OCI-LY1 (cell line): ENCODE data around the gene DIP2C.

ENCODE experiments used
- H2AFZ ChIP-seq: fragments of 200-600 bp; sonication (generic), shearing (Covaris generic); 2 replicates; pipeline ENCODE4 v1.6.0; 2014; ENCODE audit warnings: antibody characterized with exemption, mild to moderate bottlenecking, low read length
- H3F3A ChIP-seq: fragments of 200-600 bp; sonication (generic), shearing (Covaris generic); 2 replicates; pipeline ENCODE4 v1.6.0; 2014; ENCODE audit warnings: mild to moderate bottlenecking, antibody characterized with exemption, low read length, moderate library complexity; ENCODE audit not compliant: insufficient read depth
- H3K27ac ChIP-seq: fragments of 200-600 bp; sonication (generic); 2 replicates; pipeline ENCODE4 v1.5.1; 2014; ENCODE audit warnings: low read length, mixed run types, mild to moderate bottlenecking, low read depth; ENCODE audit not compliant: poor library complexity, severe bottlenecking
- H3K27me3 ChIP-seq: fragments of 200-600 bp; sonication (generic); 2 replicates; pipeline ENCODE4 v1.6.0; 2014; ENCODE audit warnings: antibody characterized with exemption, mild to moderate bottlenecking, low read length, moderate library complexity; ENCODE audit not compliant: insufficient read depth
- H3K36me3 ChIP-seq: fragments of 200-600 bp; sonication (generic); 2 replicates; pipeline ENCODE4 v1.6.1; 2014; ENCODE audit warnings: mild to moderate bottlenecking, antibody characterized with exemption, low read length, moderate library complexity, mixed read lengths; ENCODE audit not compliant: insufficient read depth
- H3K4me1 ChIP-seq: fragments of 200-600 bp; sonication (generic); 2 replicates; pipeline ENCODE4 v1.5.1; 2014; ENCODE audit warnings: mild to moderate bottlenecking, low read length, moderate library complexity; ENCODE audit not compliant: insufficient read depth, severe bottlenecking
- H3K4me2 ChIP-seq: fragments of 200-600 bp; sonication (generic), shearing (Covaris generic); 2 replicates; pipeline ENCODE4 v1.6.1; 2014; ENCODE audit warnings: low read length
- H3K4me3 ChIP-seq: fragments of 200-600 bp; sonication (generic); 2 replicates; pipeline ENCODE4 v1.5.1; 2014; ENCODE audit warnings: low read length, low read depth, mild to moderate bottlenecking, mixed read lengths; ENCODE audit not compliant: poor library complexity, severe bottlenecking
- H3K79me2 ChIP-seq: fragments of 200-600 bp; shearing (Covaris generic); 2 replicates; pipeline ENCODE4 v1.6.1; 2016; ENCODE audit warnings: mixed run types, low read length, mixed read lengths; ENCODE audit not compliant: insufficient read depth
- H3K9ac ChIP-seq: fragments of 200-600 bp; sonication (generic), shearing (Covaris generic); 2 replicates; pipeline ENCODE4 v1.6.1; 2014; ENCODE audit warnings: mild to moderate bottlenecking, low read length, mixed read lengths
- H3K9me2 ChIP-seq: fragments of 200-600 bp; sonication (generic), shearing (Covaris generic); 2 replicates; pipeline ENCODE4 v1.6.1; 2014; ENCODE audit warnings: low read depth, mild to moderate bottlenecking, low read length, mixed read lengths
- H3K9me3 ChIP-seq: fragments of 200-600 bp; shearing (Covaris generic); 2 replicates; pipeline ENCODE4 v1.6.1; 2014; ENCODE audit warnings: low read length, mixed read lengths
- H4K20me1 ChIP-seq: fragments of 200-600 bp; sonication (generic), shearing (Covaris generic); 2 replicates; pipeline ENCODE4 v1.6.0; 2016; ENCODE audit warnings: mild to moderate bottlenecking, low read length; ENCODE audit not compliant: insufficient read depth
- EZH2 ChIP-seq: fragments of 200-600 bp; sonication (generic), shearing (Covaris generic); IDR thresholded peaks from 2 replicates; pipeline ENCODE4 v1.8.0; 2017; ENCODE audit warnings: borderline replicate concordance, mixed run types, mild to moderate bottlenecking, antibody characterized with exemption, low read length, moderate library complexity, mixed read lengths
- TF ChIP-seq, protein P1 (sequence below): fragments of 200-600 bp; sonication (generic), shearing (Covaris generic); IDR thresholded peaks from 2 replicates; pipeline ENCODE4 v1.5.1; 2017; ENCODE audit warnings: mild to moderate bottlenecking, antibody characterized with exemption, low read length, moderate library complexity, mixed read lengths

Gene DIP2C

GRCh38 chr10:555281-555680 lies 134.2 kb downstream of the DIP2C start:
- peaks cover 13% of the 10 kb centered on the region; the same call in 1 of the 2 replicates for H3K36me3 ChIP-seq
- no peaks in the 10 kb centered on the region for H3K9me3 ChIP-seq
- H3K4me3 ChIP-seq: no peak overlapping the region
- peaks cover 95% of the 10 kb centered on the region for H3K4me1 ChIP-seq
- H3K4me2 ChIP-seq: peak overlapping the region; percentile 63
- H3K27ac ChIP-seq: peak overlapping the region; percentile 90
- peak overlapping the region; percentile 58; the same call in 1 of the 2 replicates for H3K9ac ChIP-seq
- H4K20me1 ChIP-seq: no peaks in the 10 kb centered on the region
- H3K27me3 ChIP-seq: no peaks in the 10 kb centered on the region
- H3F3A ChIP-seq: no peaks in the 10 kb centered on the region
- no peak for TF ChIP-seq EZH2
- TF ChIP-seq, protein P1, sequence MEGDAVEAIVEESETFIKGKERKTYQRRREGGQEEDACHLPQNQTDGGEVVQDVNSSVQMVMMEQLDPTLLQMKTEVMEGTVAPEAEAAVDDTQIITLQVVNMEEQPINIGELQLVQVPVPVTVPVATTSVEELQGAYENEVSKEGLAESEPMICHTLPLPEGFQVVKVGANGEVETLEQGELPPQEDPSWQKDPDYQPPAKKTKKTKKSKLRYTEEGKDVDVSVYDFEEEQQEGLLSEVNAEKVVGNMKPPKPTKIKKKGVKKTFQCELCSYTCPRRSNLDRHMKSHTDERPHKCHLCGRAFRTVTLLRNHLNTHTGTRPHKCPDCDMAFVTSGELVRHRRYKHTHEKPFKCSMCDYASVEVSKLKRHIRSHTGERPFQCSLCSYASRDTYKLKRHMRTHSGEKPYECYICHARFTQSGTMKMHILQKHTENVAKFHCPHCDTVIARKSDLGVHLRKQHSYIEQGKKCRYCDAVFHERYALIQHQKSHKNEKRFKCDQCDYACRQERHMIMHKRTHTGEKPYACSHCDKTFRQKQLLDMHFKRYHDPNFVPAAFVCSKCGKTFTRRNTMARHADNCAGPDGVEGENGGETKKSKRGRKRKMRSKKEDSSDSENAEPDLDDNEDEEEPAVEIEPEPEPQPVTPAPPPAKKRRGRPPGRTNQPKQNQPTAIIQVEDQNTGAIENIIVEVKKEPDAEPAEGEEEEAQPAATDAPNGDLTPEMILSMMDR: no peak
- H3K79me2 ChIP-seq: peaks cover 10% of the 10 kb centered on the region
- no peak overlapping the region for H2AFZ ChIP-seq
- H3K9me2 ChIP-seq: no peaks in the 10 kb centered on the region

DNA sequence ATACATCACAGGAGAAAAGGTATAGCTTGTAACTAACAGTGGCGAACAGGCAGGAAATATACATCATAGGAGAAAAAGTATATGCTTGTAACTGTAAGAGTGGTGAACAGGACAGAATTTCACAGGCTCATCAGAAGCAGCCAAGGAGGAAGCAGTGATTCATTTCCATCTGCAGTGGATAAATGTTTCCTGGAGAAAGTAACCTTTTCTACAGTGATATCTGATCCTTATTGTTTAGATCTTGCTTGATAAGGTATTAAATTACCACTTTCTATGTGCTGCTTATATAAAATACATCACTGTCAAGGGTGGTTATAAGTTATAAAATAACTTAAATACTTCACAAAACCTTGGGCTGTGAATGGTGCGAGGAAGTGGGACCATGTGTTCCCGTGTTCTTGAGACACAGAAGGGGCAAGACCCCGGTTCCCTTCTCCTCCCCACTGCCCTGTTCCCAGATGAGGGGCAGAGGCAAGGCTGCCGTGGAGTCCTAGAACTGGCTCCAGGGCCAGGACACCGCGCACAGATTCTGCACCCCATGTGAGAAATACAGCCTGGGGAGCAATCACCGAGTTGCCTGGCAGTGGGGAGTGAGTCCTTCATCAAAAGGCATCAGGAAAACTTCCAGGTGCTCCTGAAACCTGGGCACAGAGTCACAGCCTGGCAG lies 135.2 kb downstream of the DIP2C start:
- no peaks in the 10 kb centered on the region for H4K20me1 ChIP-seq
- H3K4me3 ChIP-seq: no peak overlapping the region
- H2AFZ ChIP-seq: no peak overlapping the region
- H3K79me2 ChIP-seq: peaks cover 6% of the 10 kb centered on the region; the same call in 1 of the 2 replicates
- H3F3A ChIP-seq: no peaks in the 10 kb centered on the region
- peak overlapping the region; percentile 90 for H3K27ac ChIP-seq
- no peaks in the 10 kb centered on the region for H3K27me3 ChIP-seq
- H3K4me1 ChIP-seq: peaks cover 95% of the 10 kb centered on the region
- no peaks in the 10 kb centered on the region for H3K9me3 ChIP-seq
- H3K36me3 ChIP-seq: peaks cover 13% of the 10 kb centered on the region; the same call in 1 of the 2 replicates
- no peaks in the 10 kb centered on the region for H3K9me2 ChIP-seq
- peak overlapping the region; percentile 21; the same call in 1 of the 2 replicates for H3K4me2 ChIP-seq
- TF ChIP-seq EZH2: no peak
- TF ChIP-seq, protein P1: no peak
- peak overlapping the region; percentile 58; the same call in 1 of the 2 replicates for H3K9ac ChIP-seq

- Histone ChIP-seq H2AFZ (no peak overlapping the region), H3K9ac (peak overlapping the region; percentile 23; the same call in 1 of the 2 replicates), H3K27me3 (no peaks in the 10 kb centered on the region), H3F3A (no peaks in the 10 kb centered on the region), H3K9me2 (no peaks in the 10 kb centered on the region), H3K36me3 (peaks cover 13% of the 10 kb centered on the region; the same call in 1 of the 2 replicates), H3K4me1 (peaks cover 95% of the 10 kb centered on the region), H3K4me3 (no peak overlapping the region), H4K20me1 (no peaks in the 10 kb centered on the region), H3K79me2 (peaks cover 14% of the 10 kb centered on the region), H3K27ac (peak overlapping the region; percentile 90), H3K4me2 (no peak overlapping the region; the same call in 1 of the 2 replicates), H3K9me3 (no peaks in the 10 kb centered on the region)
- TF ChIP-seq, protein P1: no peak
- no peak for TF ChIP-seq EZH2
Observed at GRCh38 chr10:553233-553632, 136.2 kb downstream of the DIP2C start.
